Liver (tissue), 9 donors: ENCODE results near the gene THEMIS. TPM values are rescaled to one million over a fixed set of nuclear protein-coding genes. Genes with fewer than 3 reads are reported as not detected.

ENCODE experiments used
- DNase-seq: peaks from one replicate; pipeline ENCODE4 v3.0.0-alpha.2; 2017; ENCODE audit warnings: low spot score
- H3K27ac ChIP-seq, 2 donors: one replicate each; pipeline ENCODE4 v1.7.0; 2013; ENCODE audit warnings: inconsistent platforms in 2 of 2, low read length in 2 of 2, control low read depth in 1 of 2, low read depth in 1 of 2, mild to moderate bottlenecking in 1 of 2
- H3K27me3 ChIP-seq, 4 donors: one replicate each; pipeline versions ENCODE4 v1.6.1 to v1.7.0; 2013; ENCODE audit warnings: low read length in 3 of 4, inconsistent platforms in 1 of 4, mild to moderate bottlenecking in 1 of 4, moderate library complexity in 1 of 4; ENCODE audit not compliant: control insufficient read depth in 4 of 4, insufficient read depth in 4 of 4
- H3K36me3 ChIP-seq, 4 donors: one replicate each; pipeline versions ENCODE4 v1.6.1 to v1.7.0; 2013; ENCODE audit warnings: low read length in 3 of 4, mild to moderate bottlenecking in 3 of 4, low read depth in 1 of 4, moderate library complexity in 1 of 4; ENCODE audit not compliant: control insufficient read depth in 4 of 4, insufficient read depth in 3 of 4
- H3K4me1 ChIP-seq, 4 donors: one replicate each; pipeline versions ENCODE4 v1.6.1 to v1.7.0; 2013; ENCODE audit warnings: low read length in 3 of 4, mild to moderate bottlenecking in 3 of 4, moderate library complexity in 1 of 4; ENCODE audit not compliant: control insufficient read depth in 4 of 4, insufficient read depth in 4 of 4
- H3K4me3 ChIP-seq, 3 donors: one replicate each; pipeline versions ENCODE4 v1.6.1 to v1.7.0; 2013; ENCODE audit warnings: low read length in 3 of 3, control low read depth in 1 of 3, low read depth in 1 of 3, mild to moderate bottlenecking in 1 of 3
- H3K9ac ChIP-seq, 2 donors: one replicate each; pipeline ENCODE4 v1.7.0; 2013; ENCODE audit warnings: low read length in 2 of 2, mild to moderate bottlenecking in 2 of 2, moderate library complexity in 2 of 2, control low read depth in 1 of 2, low read depth in 1 of 2
- H3K9me3 ChIP-seq, 4 donors: one replicate each; pipeline versions ENCODE4 v1.6.1 to v1.7.0; 2013; ENCODE audit warnings: low read length in 3 of 4; ENCODE audit not compliant: control insufficient read depth in 4 of 4
- EGR1 ChIP-seq, 2 donors: IDR thresholded peaks; 2 replicates each; pipeline ENCODE4 v1.6.1; 2016 to 2018; ENCODE audit warnings: antibody characterized with exemption in 2 of 2, low read depth in 2 of 2
- FOXA1 ChIP-seq: IDR thresholded peaks from 2 replicates; pipeline ENCODE4 v1.6.1; 2016; ENCODE audit warnings: antibody characterized with exemption
- GABPA ChIP-seq, 2 donors: IDR thresholded peaks in 1 of 2; conservative IDR thresholded peaks in 1 of 2; 2 replicates each; pipeline ENCODE4 v1.6.1; 2016; ENCODE audit warnings: antibody characterized with exemption in 2 of 2, mild to moderate bottlenecking in 1 of 2, moderate library complexity in 1 of 2
- JUND ChIP-seq, 2 donors: IDR thresholded peaks; 2 replicates each; pipeline ENCODE4 v1.6.1; 2016; ENCODE audit warnings: antibody characterized with exemption in 2 of 2
- NR2F2 ChIP-seq: IDR thresholded peaks from 2 replicates; pipeline ENCODE4 v1.6.1; 2016; ENCODE audit warnings: antibody characterized with exemption
- RXRA ChIP-seq, 2 donors: IDR thresholded peaks; 2 replicates each; pipeline ENCODE4 v1.6.1; 2017 to 2018; ENCODE audit warnings: antibody characterized with exemption in 2 of 2, mild to moderate bottlenecking in 1 of 2
- SP1 ChIP-seq: IDR thresholded peaks from 2 replicates; pipeline ENCODE4 v1.6.1; 2018; ENCODE audit warnings: antibody characterized with exemption, mild to moderate bottlenecking
- WGBS: extraction: QIAGEN DNeasy Blood & Tissue Kit; methylation state at CpG from one replicate; pipeline ENCODE4 v1.1.7; 2013; 5-methylcytosine and 5-hydroxymethylcytosine counted together
- polyA plus RNA-seq, 2 donors: library from polyadenylated mRNA; stranded (reverse) in 1 of 2; unstranded in 1 of 2; fragments of 200-250 nt in 1 of 2; fragments of >200 nt in 1 of 2; fragmentation: Nextera tagmentation in 1 of 2; extraction: Ambion mirVana in 1 of 2; gene quantifications; one replicate each; pipeline versions ENCODE4 v1.2.1 to v1.2.3, GENCODE V29; 2013 to 2015
- total RNA-seq, 2 donors: library from RNA; depleted of rRNA; stranded (reverse); fragments of >200 nt; gene quantifications; one replicate each; pipeline ENCODE4 v1.2.3, GENCODE V29; 2014
- TF ChIP-seq, protein P1 (sequence below): IDR thresholded peaks from 2 replicates; pipeline ENCODE4 v1.6.1; 2016; ENCODE audit warnings: antibody characterized with exemption, mild to moderate bottlenecking
- TF ChIP-seq, protein P2 (sequence below): IDR thresholded peaks from 2 replicates; pipeline ENCODE4 v1.6.1; 2016; ENCODE audit warnings: antibody characterized with exemption
- TF ChIP-seq, protein P3 (sequence below): IDR thresholded peaks from 2 replicates; pipeline ENCODE4 v1.6.1; 2016; ENCODE audit warnings: antibody characterized with exemption
- donor health status: healthy.
- donor health status: healthy.
- donor health status: healthy.
- donor health status: healthy.
- donor health status: healthy.

THEMIS gene, protein sequence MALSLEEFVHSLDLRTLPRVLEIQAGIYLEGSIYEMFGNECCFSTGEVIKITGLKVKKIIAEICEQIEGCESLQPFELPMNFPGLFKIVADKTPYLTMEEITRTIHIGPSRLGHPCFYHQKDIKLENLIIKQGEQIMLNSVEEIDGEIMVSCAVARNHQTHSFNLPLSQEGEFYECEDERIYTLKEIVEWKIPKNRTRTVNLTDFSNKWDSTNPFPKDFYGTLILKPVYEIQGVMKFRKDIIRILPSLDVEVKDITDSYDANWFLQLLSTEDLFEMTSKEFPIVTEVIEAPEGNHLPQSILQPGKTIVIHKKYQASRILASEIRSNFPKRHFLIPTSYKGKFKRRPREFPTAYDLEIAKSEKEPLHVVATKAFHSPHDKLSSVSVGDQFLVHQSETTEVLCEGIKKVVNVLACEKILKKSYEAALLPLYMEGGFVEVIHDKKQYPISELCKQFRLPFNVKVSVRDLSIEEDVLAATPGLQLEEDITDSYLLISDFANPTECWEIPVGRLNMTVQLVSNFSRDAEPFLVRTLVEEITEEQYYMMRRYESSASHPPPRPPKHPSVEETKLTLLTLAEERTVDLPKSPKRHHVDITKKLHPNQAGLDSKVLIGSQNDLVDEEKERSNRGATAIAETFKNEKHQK
- total RNA-seq (under 1 TPM; 0.05 to 0.59 TPM), polyA plus RNA-seq (under 1 TPM; 0.13 to 0.29 TPM)

DNA sequence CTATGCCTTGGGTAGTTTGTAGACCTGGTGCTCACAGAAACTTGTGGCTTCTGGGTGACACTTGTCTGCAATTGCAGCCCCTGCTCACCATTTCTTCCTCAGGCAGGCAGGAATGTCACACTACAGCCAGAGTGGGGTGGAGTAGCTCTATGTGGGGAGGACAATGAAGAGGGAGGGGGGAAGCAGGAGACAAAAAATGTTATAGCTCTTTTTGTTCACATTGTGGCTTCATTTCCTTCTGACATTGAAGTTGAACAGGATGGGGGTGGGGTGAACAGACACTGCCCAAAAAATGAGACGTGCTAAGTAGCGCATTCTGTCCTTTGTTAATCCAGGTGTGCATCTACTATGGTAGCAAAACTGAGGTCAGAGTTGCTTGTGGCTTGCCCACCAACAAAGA, at the start of gene THEMIS:
THEMIS (minus strand) TSS at position 124 of the 400 bp plus-strand sequence. CDS start 126 bp downstream, outside the sequence.
- no peaks in the 10 kb centered on the region for H3K4me1 ChIP-seq
- no peak within 1 kb of the TSS for H3K9ac ChIP-seq
- DNase-seq: no peak
- no peaks in the 10 kb centered on the region for H3K36me3 ChIP-seq
- TF ChIP-seq GABPA (IDR thresholded peaks at IDR 0.05 in 1 of 2, conservative IDR thresholded peaks at IDR 0.05 in 1 of 2): no peak
- H3K27me3 ChIP-seq: no peaks in the 10 kb centered on the region
- 88% methylated on average over 2 of the region's 2 CpGs for WGBS
- H3K4me3 ChIP-seq: no peak within 1 kb of the TSS
- no peaks in the 10 kb centered on the region for H3K9me3 ChIP-seq
- H3K27ac ChIP-seq: no peak within 1 kb of the TSS

DNA sequence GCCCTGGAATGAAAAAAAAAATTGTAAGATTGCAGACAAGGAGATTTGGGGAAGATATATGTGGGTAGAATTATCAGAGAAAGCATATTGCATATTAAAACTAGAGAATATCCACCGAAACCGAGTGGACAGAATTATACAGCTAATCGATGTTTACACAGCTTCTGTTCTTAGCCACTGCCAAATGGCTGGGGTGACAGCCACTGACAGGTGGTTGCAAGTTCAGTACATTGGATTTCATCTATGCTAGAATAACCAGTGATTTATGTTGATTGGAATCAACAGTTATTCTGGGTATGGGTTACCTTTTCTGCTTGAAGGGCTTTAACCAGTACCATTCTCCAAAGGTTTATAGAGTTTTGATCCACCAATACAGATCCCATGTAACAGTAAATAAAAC, 48.4 kb upstream of the THEMIS start:
- TF ChIP-seq, protein P1, sequence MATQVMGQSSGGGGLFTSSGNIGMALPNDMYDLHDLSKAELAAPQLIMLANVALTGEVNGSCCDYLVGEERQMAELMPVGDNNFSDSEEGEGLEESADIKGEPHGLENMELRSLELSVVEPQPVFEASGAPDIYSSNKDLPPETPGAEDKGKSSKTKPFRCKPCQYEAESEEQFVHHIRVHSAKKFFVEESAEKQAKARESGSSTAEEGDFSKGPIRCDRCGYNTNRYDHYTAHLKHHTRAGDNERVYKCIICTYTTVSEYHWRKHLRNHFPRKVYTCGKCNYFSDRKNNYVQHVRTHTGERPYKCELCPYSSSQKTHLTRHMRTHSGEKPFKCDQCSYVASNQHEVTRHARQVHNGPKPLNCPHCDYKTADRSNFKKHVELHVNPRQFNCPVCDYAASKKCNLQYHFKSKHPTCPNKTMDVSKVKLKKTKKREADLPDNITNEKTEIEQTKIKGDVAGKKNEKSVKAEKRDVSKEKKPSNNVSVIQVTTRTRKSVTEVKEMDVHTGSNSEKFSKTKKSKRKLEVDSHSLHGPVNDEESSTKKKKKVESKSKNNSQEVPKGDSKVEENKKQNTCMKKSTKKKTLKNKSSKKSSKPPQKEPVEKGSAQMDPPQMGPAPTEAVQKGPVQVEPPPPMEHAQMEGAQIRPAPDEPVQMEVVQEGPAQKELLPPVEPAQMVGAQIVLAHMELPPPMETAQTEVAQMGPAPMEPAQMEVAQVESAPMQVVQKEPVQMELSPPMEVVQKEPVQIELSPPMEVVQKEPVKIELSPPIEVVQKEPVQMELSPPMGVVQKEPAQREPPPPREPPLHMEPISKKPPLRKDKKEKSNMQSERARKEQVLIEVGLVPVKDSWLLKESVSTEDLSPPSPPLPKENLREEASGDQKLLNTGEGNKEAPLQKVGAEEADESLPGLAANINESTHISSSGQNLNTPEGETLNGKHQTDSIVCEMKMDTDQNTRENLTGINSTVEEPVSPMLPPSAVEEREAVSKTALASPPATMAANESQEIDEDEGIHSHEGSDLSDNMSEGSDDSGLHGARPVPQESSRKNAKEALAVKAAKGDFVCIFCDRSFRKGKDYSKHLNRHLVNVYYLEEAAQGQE: no peak
- TF ChIP-seq GABPA (IDR thresholded peaks at IDR 0.05 in 1 of 2, conservative IDR thresholded peaks at IDR 0.05 in 1 of 2) (no peak), FOXA1 (no peak)
- 96% methylated on average over 3 of the region's 3 CpGs for WGBS
- DNase-seq: no peak
- no peaks in the 10 kb centered on the region for H3K36me3 ChIP-seq
- no peaks in the 10 kb centered on the region for H3K9me3 ChIP-seq
- H3K9ac ChIP-seq: no peak overlapping the region
- H3K27ac ChIP-seq: no peak overlapping the region
- H3K27me3 ChIP-seq: no peaks in the 10 kb centered on the region
- H3K4me3 ChIP-seq: no peak overlapping the region
- no peaks in the 10 kb centered on the region for H3K4me1 ChIP-seq

DNA sequence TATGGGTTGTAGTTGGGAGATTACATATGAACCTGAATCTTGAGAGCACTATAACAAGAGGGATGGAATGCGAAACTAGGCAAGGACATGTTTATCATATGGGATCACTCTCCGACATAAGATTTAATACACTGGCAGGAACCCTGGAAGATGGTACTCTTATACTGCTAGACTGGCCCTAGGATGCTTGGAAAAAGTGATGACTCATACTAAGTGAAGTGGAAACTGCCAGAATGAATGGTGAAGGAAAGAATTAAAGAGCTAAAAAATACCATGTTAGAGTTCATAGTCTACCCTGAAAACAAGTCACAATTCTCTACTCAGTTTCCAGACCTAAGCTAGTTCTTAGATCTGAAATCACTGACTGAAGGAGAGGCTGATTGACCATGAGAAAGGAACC, 45.5 kb upstream of the THEMIS start:
- Histone ChIP-seq H3K4me3 (no peak overlapping the region), H3K27ac (no peak overlapping the region), H3K4me1 (no peaks in the 10 kb centered on the region), H3K9me3 (no peaks in the 10 kb centered on the region), H3K27me3 (no peaks in the 10 kb centered on the region), H3K9ac (no peak overlapping the region), H3K36me3 (no peaks in the 10 kb centered on the region)
- no peak for TF ChIP-seq RXRA (IDR thresholded peaks at IDR 0.05)
- TF ChIP-seq SP1: no peak
- no peak for DNase-seq
- WGBS: 96% methylated on average over 2 of the region's 2 CpGs

DNA sequence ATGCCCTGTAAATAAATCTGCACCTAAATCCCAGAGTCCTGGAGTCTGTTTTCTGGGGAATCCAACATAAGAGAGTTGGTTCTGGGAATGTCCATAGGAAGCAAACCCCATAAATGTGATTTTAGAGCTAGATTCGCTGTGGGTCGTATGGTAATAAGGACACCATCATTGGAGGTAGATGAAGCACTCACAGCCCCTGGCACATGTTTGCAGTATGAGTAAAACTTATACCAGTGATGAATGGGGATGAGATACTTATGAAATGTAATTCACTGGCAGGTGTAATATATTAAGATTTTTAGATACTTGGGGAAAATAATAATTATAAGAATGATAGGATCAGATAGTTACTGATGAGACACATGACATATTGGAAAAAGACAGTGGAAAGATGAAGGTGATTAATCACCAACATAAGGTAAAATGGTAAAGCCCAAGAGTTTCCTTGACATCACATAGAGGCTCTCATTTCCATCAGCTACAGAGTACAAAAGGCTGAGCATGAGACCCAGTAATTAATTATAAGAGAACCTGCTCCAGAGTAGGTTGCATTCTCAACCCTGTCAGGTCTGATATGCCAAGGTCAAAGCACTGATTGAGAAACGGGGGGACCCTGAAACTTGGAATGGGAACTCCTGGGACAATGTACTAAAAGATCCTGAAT, 44.7 kb upstream of the THEMIS start:
- Histone ChIP-seq H3K36me3 (no peaks in the 10 kb centered on the region), H3K27me3 (no peaks in the 10 kb centered on the region), H3K9me3 (no peaks in the 10 kb centered on the region), H3K9ac (no peak overlapping the region), H3K4me3 (no peak overlapping the region), H3K4me1 (no peaks in the 10 kb centered on the region), H3K27ac (no peak overlapping the region)
- TF ChIP-seq RXRA (IDR thresholded peaks at IDR 0.05) (no peak), GABPA (IDR thresholded peaks at IDR 0.05 in 1 of 2, conservative IDR thresholded peaks at IDR 0.05 in 1 of 2) (no peak), NR2F2 (no peak), SP1 (no peak), EGR1 (IDR thresholded peaks at IDR 0.05; ENCODE audit: low read depth in 2 of 2) (no peak), JUND (IDR thresholded peaks at IDR 0.05) (no peak)
- TF ChIP-seq, protein P2, sequence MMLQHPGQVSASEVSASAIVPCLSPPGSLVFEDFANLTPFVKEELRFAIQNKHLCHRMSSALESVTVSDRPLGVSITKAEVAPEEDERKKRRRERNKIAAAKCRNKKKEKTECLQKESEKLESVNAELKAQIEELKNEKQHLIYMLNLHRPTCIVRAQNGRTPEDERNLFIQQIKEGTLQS: no peak
- TF ChIP-seq, protein P3, sequence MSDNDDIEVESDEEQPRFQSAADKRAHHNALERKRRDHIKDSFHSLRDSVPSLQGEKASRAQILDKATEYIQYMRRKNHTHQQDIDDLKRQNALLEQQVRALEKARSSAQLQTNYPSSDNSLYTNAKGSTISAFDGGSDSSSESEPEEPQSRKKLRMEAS: no peak
- TF ChIP-seq, protein P1: no peak
- no peak for DNase-seq
- 89% methylated on average over 3 of the region's 3 CpGs for WGBS
